Bronchial epithelial cell (primary cell): ENCODE data around the gene EDEM2. TPM values are rescaled to one million over a fixed set of nuclear protein-coding genes. Genes with fewer than 3 reads are reported as not detected.
"Not testable (repeated sequence)": the region's sequence is repeated elsewhere in the genome, so short reads cannot be mapped to it uniquely, and the experiment has no call there.

Experiments used
- DNase-seq: peaks from one replicate; pipeline ENCODE4 v3.0.0-alpha.2; 2010; ENCODE audit warnings: low read depth
- FAIRE-seq: peaks from 2 replicates; lab custom pipeline; 2011; peaks lifted over from hg19 to GRCh38; lab: Jason Lieb, UNC
- H3K27me3 ChIP-seq: 2 replicates; pipeline ENCODE4 v1.5.1; 2011; ENCODE audit warnings: low read length; ENCODE audit not compliant: control insufficient read depth, insufficient read depth
- H3K36me3 ChIP-seq: 2 replicates; pipeline ENCODE4 v1.5.1; 2011; ENCODE audit warnings: low read length; ENCODE audit not compliant: control insufficient read depth, insufficient read depth
- H3K4me3 ChIP-seq: 2 replicates; pipeline ENCODE4 v1.5.1; 2011; ENCODE audit warnings: mild to moderate bottlenecking, low read depth, low read length, control low read depth
- total RNA-seq: library from RNA; depleted of rRNA; stranded (reverse); fragments of >200 nt; gene quantifications from 2 replicates; pipeline ENCODE4 v1.2.1, GENCODE V29; 2014
- TF ChIP-seq, protein P1 (sequence below): IDR thresholded peaks from 2 replicates; pipeline ENCODE4 v1.5.1; 2011; ENCODE audit warnings: mild to moderate bottlenecking, moderate library complexity, low read length, control low read depth, inconsistent platforms; ENCODE audit not compliant: insufficient read depth, severe bottlenecking

The EDEM2 gene
- total RNA-seq, 1 donor from 2014 or later: 36.3 TPM

- DNase-seq: no peak
- no peak for FAIRE-seq
- Histone ChIP-seq H3K4me3 (no peak overlapping the region), H3K27me3 (no peaks in the 10 kb centered on the region), H3K36me3 (no peaks in the 10 kb centered on the region)
- TF ChIP-seq, protein P1, sequence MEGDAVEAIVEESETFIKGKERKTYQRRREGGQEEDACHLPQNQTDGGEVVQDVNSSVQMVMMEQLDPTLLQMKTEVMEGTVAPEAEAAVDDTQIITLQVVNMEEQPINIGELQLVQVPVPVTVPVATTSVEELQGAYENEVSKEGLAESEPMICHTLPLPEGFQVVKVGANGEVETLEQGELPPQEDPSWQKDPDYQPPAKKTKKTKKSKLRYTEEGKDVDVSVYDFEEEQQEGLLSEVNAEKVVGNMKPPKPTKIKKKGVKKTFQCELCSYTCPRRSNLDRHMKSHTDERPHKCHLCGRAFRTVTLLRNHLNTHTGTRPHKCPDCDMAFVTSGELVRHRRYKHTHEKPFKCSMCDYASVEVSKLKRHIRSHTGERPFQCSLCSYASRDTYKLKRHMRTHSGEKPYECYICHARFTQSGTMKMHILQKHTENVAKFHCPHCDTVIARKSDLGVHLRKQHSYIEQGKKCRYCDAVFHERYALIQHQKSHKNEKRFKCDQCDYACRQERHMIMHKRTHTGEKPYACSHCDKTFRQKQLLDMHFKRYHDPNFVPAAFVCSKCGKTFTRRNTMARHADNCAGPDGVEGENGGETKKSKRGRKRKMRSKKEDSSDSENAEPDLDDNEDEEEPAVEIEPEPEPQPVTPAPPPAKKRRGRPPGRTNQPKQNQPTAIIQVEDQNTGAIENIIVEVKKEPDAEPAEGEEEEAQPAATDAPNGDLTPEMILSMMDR: no peak
Observed at GRCh38 chr20:35150846-35151579, 3.9 kb upstream of the EDEM2 start.

DNA sequence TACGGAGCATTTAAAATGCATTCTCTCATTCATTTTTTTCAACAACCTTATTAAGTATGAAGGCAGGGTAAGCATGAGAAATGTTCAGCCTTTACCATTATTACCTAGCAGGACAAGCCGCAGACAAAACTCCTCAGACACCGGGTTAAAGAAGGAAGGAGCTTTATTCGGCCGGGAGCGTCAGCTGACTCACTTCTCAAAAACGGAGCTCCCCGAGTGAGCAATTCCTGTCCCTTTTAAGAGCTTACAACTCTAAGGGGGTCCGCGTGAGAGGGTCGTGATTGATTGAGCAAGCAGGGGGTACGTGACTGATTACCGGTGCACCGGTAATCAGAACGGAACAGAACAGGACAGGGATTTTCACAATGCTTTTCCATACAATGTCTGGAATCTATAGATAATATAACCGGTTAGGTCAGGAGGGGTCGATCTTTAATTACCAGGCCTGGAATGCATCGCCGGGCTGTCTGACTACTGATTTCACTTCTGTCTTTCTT lies 487 bp upstream of the EDEM2 start:
- H3K27me3 ChIP-seq, H3K36me3 ChIP-seq, DNase-seq, FAIRE-seq: not testable (repeated sequence)
- peak overlapping the region; percentile 91 for H3K4me3 ChIP-seq

DNA sequence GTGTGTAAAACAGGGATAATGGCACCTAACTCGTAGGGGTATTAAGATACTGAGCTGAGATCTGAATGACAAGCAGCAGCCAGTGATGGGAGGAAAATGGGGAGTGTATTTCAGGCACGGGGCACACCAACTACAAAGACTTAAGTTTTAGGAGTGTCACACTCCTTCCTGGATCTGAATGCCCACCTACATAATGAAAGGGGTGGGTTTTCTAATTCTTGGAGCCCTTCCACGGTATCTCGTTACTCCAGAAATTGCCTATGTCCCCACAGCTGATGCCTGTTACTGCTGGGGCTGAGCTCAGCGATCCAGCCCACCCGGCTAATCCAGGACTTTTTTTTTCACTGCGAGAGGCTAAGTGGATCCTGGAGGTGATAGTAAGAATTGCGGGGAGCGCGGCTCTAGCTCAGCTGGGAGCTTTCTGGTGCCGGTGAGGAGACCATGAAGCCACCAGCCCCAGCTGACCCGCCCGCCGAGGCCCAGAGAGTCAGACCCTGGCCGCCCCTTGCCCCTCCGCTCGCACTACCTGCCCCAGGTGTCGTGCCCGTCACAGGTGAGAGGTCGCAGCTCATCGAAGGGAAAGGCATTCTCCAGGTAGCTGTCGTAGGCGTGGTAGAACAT lies 727 bp downstream of the EDEM2 start:
- TF ChIP-seq, protein P1: no peak
- DNase-seq (no peak), FAIRE-seq (no peak)
- no peaks in the 10 kb centered on the region for H3K27me3 ChIP-seq
- peaks cover 9% of the 10 kb centered on the region for H3K36me3 ChIP-seq
- peak overlapping the region; percentile 91 for H3K4me3 ChIP-seq

DNA sequence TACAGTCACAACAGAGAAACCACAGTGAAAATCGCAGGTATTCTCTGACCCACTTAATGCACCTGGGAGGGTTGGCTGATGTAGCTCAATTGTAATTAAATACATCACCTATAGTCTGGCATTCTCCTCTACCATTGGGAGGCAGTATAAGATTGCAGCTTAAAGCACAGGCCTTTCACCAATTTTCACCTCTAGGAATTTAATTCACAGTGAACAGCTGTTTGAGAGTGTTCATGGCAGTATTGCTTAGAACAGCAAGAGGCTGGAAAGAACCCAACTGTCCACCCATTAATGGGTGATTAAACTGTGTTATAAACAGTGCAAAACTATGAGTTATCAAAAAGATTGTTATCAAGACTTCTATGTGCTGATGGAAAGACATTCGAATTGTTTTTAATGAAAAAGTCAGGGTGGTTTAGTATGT lies 2.0 kb downstream of the EDEM2 start:
- H3K4me3 ChIP-seq: no peak overlapping the region
- no peaks in the 10 kb centered on the region for H3K27me3 ChIP-seq
- no peak for FAIRE-seq
- peak; percentile 65 for DNase-seq
- H3K36me3 ChIP-seq: peaks cover 10% of the 10 kb centered on the region
- TF ChIP-seq, protein P1: peak; percentile 66

DNA sequence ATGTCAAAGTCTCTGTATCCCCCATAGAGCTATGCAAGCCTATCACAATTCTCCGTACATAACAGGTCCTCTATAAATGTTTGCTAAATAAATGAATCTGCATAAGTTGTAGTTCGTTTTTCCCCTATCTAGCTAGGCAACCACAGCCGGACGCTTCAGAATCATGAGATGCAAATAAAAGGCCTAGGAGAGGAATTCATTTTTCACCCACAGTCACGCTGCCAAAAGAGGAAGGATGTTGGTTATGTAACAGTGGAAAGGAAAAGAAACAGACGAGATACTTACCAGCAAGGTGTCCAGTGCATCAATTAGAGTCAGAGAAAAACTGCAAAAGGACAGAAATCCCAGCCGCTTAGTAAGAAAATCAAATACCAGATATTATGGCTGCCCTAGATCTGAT lies 2.4 kb downstream of the EDEM2 start:
- peaks cover 12% of the 10 kb centered on the region for H3K36me3 ChIP-seq
- no peaks in the 10 kb centered on the region for H3K27me3 ChIP-seq
- no peak overlapping the region for H3K4me3 ChIP-seq
- DNase-seq: no peak
- TF ChIP-seq, protein P1: no peak
- no peak for FAIRE-seq

- no peak for DNase-seq
- TF ChIP-seq, protein P1: no peak
- no peak overlapping the region for H3K4me3 ChIP-seq
- H3K36me3 ChIP-seq: peaks cover 9% of the 10 kb centered on the region
- no peak for FAIRE-seq
- no peaks in the 10 kb centered on the region for H3K27me3 ChIP-seq
Observed at GRCh38 chr20:35135867-35136586, 11.1 kb downstream of the EDEM2 start.
